Cerebellar nuclear complex (tissue), 1 donor: ENCODE data around the gene SPANXB1.
"Not testable (repeated sequence)": the region's sequence is repeated elsewhere in the genome, so short reads cannot be mapped to it uniquely, and the experiment has no call there.

ENCODE experiments used
- DNase-seq, 2 experiments: peaks; one replicate each; lab custom pipeline; 2025; lab: John Stamatoyannopoulos, UW

SPANXB1 gene

GRCh38 chrX:141002568-141002967 is at the start of gene SPANXB1:
SPANXB1 (plus strand) TSS chrX:141002594; CDS start chrX:141002694, 100 bp downstream.
- not testable (repeated sequence) for DNase-seq

DNA sequence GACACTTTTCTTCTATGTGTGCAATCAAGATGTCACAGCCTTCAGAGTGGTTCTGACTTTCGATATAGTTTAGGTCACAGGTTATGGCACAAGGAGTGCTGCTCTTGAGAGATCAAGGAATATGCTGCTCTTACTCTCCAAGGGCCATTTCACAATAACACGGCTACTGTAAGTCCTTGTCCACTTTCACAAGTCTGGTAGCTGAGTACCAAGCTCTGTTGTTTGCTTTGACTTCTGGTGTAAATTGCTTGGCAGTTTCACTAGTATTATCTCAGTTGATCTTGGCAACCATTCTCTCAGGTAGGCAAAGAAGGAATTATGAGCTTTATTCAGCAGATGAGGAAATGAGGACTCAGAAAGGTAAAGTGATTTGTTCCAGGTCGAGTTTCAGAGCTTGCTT is 35.4 kb upstream of the SPANXB1 start:
- no peak for DNase-seq

- DNase-seq, result no peak
Measured at GRCh38 chrX:140971099-140971795, 31.1 kb upstream of the SPANXB1 start.

GRCh38 chrX:140975472-140975871 is 26.9 kb upstream of the SPANXB1 start:
- no peak for DNase-seq

- DNase-seq, result no peak
Measured at GRCh38 chrX:140980271-140980670, 22.1 kb upstream of the SPANXB1 start.

DNA sequence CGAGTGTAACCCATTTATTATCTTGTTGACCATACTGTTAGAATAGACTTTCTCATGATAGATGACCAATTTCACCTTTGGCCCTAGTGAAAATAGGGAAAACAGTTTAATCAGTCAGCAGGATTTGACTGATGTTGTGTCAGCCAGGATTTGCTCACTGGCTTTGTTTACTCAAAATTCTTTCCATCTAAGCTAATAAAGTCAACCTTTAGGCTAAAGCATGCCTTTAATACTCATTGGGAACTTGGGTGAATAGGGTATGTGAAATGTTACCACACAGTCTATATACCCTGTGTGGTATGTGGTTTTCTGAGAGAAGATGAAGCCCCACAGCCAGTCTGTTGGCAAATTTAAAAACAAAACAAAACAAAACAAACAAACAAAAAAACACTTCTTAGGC is 18.7 kb upstream of the SPANXB1 start:
- no peak for DNase-seq

DNA sequence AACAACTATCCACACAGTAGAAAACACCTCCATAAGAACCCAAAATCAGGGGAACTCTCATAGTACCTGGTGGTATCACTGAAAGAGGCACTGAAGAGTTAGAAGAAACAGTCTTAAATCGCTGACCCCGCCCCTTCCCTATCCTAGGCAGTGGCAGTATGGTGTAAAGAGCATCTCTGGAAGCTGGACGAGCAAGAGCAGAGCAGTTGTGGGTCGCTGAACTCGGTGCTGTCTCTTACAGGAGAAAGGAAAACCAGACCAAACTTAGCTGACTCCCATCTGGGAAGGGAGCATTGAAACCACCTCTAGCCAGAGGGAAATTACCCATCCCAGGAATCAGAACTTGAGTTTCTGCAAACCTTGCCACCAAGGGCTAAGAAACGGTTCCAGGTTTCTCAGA is 2.8 kb downstream of the SPANXB1 start:
- not testable (repeated sequence) for DNase-seq

- DNase-seq, result not testable (repeated sequence)
Measured at GRCh38 chrX:141044246-141044645, 41.9 kb downstream of the SPANXB1 start.

GRCh38 chrX:141049878-141050277 is 47.5 kb downstream of the SPANXB1 start:
- not testable (repeated sequence) for DNase-seq

- not testable (repeated sequence) for DNase-seq
Measured at GRCh38 chrX:141052098-141052497, 49.7 kb downstream of the SPANXB1 start.
